GM12878 (cell line): ENCODE data around the gene CKAP5. TPM values are rescaled to one million over a fixed set of nuclear protein-coding genes. Genes with fewer than 3 reads are reported as not detected.

ENCODE experiments used
- ATAC-seq: fragments of 200-7000 bp; cut with Tn5 transposase; 3 replicates; pipeline ENCODE4 v1.9.1; 2020; ENCODE audit warnings: mild to moderate bottlenecking, moderate library complexity
- BruUV-seq: library from RNA; stranded (reverse); fragments of 400-500 nt; replicated peaks from 2 replicates; lab custom pipeline; 2021; lab: Mats Ljungman, UMichigan
- CTCF ChIA-PET: fragments of 300-600 bp; sonication (Branson Sonifier 250); formaldehyde crosslinking; extraction: SDS; loops from one replicate; lab custom pipeline; 2021; ENCODE audit warnings: inconsistent platforms; lab: Yijun Ruan, JAX
- POLR2A ChIA-PET: fragments of 350-600 bp; formaldehyde crosslinking; extraction: SDS; loops from one replicate; lab custom pipeline; 2021; ENCODE audit warnings: inconsistent platforms; lab: Charles Lee
- RAD21 ChIA-PET: fragments of 300-600 bp; sonication (Branson Sonifier 250); formaldehyde crosslinking; loops from one replicate; lab custom pipeline; 2023; ENCODE audit warnings: antibody characterized with exemption; ENCODE audit not compliant: unreplicated experiment; lab: Charles Lee
- SMC1A ChIA-PET: fragments of 300-600 bp; sonication (Branson Sonifier 250); formaldehyde crosslinking; loops from one replicate; lab custom pipeline; 2023; ENCODE audit not compliant: unreplicated experiment, uncharacterized antibody; lab: Charles Lee
- DNase-seq: peaks from one replicate; pipeline ENCODE4 v3.0.0-alpha.2; 2011; ENCODE audit warnings: low read depth, low spot score
- FAIRE-seq: peaks from 3 replicates; lab custom pipeline; 2011; peaks lifted over from hg19 to GRCh38; lab: Jason Lieb, UNC
- H2AFZ ChIP-seq: 2 replicates; pipeline ENCODE4 v1.6.0; 2011; ENCODE audit warnings: low read depth, low read length, control low read depth; ENCODE audit not compliant: control insufficient read depth
- H3K27ac ChIP-seq: 2 replicates; pipeline ENCODE4 v1.5.1; 2011; ENCODE audit warnings: control low read depth; ENCODE audit not compliant: control insufficient read depth, insufficient read depth
- H3K27me3 ChIP-seq, 2 experiments: replicated peaks in 1 of 2; 2 replicates each; pipeline versions ENCODE4 v1.6.0 to v1.6.1; 2011; ENCODE audit warnings: low read length in 1 of 2; ENCODE audit not compliant: control insufficient read depth in 2 of 2, insufficient read depth in 2 of 2
- H3K36me3 ChIP-seq, 2 experiments: 2 replicates each; pipeline ENCODE4 v1.5.1; 2011; ENCODE audit warnings: low read length in 1 of 2; ENCODE audit not compliant: control insufficient read depth in 2 of 2, insufficient read depth in 2 of 2
- H3K4me1 ChIP-seq: 2 replicates; pipeline ENCODE4 v1.6.1; 2011; ENCODE audit warnings: mild to moderate bottlenecking, low read length, moderate library complexity, mixed read lengths; ENCODE audit not compliant: control insufficient read depth, insufficient read depth
- H3K4me2 ChIP-seq: 2 replicates; pipeline ENCODE4 v1.6.0; 2011; ENCODE audit warnings: control low read depth; ENCODE audit not compliant: control insufficient read depth, insufficient read depth
- H3K4me3 ChIP-seq: fragments of 200-600 bp; sonication (generic); 2 replicates; pipeline ENCODE4 v1.5.1; 2016
- H3K79me2 ChIP-seq: 2 replicates; pipeline ENCODE4 v1.6.0; 2011; ENCODE audit warnings: low read length; ENCODE audit not compliant: control insufficient read depth, insufficient read depth
- H3K9ac ChIP-seq: 2 replicates; pipeline ENCODE4 v1.8.0; 2011; ENCODE audit warnings: low read length, control low read depth, mixed read lengths; ENCODE audit not compliant: control insufficient read depth, insufficient read depth
- H3K9me3 ChIP-seq: replicated peaks from 3 replicates; pipeline ENCODE4 v1.5.1; 2011; ENCODE audit warnings: mild to moderate bottlenecking, low read length; ENCODE audit not compliant: control insufficient read depth, insufficient read depth
- H4K20me1 ChIP-seq: 2 replicates; pipeline ENCODE4 v1.6.0; 2011; ENCODE audit not compliant: control insufficient read depth, insufficient read depth
- CBFB ChIP-seq: IDR thresholded peaks from 2 replicates; pipeline ENCODE4 v1.6.1; 2016; ENCODE audit warnings: antibody characterized with exemption, low read depth
- NFXL1 ChIP-seq: fragments of 450-650 bp; IDR thresholded peaks from 2 replicates; pipeline ENCODE4 v1.6.1; 2017; ENCODE audit warnings: antibody characterized with exemption, mild to moderate bottlenecking, borderline replicate concordance
- YBX1 ChIP-seq: fragments of 450-650 bp; IDR thresholded peaks from 2 replicates; pipeline ENCODE4 v1.6.1; 2016; ENCODE audit warnings: antibody characterized with exemption
- ZNF274 ChIP-seq: IDR thresholded peaks from one replicate; pipeline ENCODE4 v1.8.0; 2011; ENCODE audit not compliant: insufficient read length, insufficient read depth
- WGBS: methylation state at CpG from one replicate; pipeline ENCODE4 v1.1.6; 2016; ENCODE audit warnings: low lambda C conversion rate; ENCODE audit not compliant: insufficient replicate concordance, insufficient coverage; ENCODE audit errors: missing lambda C conversion rate; 5-methylcytosine and 5-hydroxymethylcytosine counted together
- in situ Hi-C: fragments of 300-500 bp; cut with MboI; formaldehyde crosslinking; loops from 9 replicates; pipeline ENCODE4 v1.14.3; 2018; ENCODE audit warnings: mixed read lengths
- intact Hi-C: fragments of 100-400 bp; cut with micrococcal nuclease; formaldehyde crosslinking; loops from one replicate; pipeline ENCODE4 v1.14.2; 2022; ENCODE audit not compliant: unreplicated experiment
- polyA plus RNA-seq, 11 experiments: library from polyadenylated mRNA; depleted of rRNA in 4 of 11; unstranded in 6 of 11; stranded (reverse) in 5 of 11; fragments of >200 nt; fragmentation: Nextera tagmentation in 4 of 11; fragmentation: Illumina TruSeq in 1 of 11; extraction: Ambion mirVana in 4 of 11; extraction: Trizol in 1 of 11; gene quantifications; 1 replicate in 1 of 11; 2 replicates in 10 of 11; pipeline versions ENCODE4 v1.2.1 to v1.2.3, GENCODE V29; 2011 to 2016; ENCODE audit warnings: inconsistent platforms in 2 of 11, missing spikeins in 2 of 11, low read depth in 1 of 11
- total RNA-seq, 4 experiments: library from RNA; depleted of rRNA in 3 of 4; stranded (reverse); fragments of >200 nt in 3 of 4; fragmentation: Illumina TruSeq in 1 of 4; extraction: Trizol in 1 of 4; gene quantifications; 2 replicates each; pipeline versions ENCODE4 v1.2.1 to v1.2.3, GENCODE V29; 2013 to 2021
- TF ChIP-seq, protein P1 (sequence below): fragments of 450-650 bp; formaldehyde crosslinking; IDR thresholded peaks from 2 replicates; pipeline ENCODE4 v1.4.0; 2022; ENCODE audit warnings: mild to moderate bottlenecking, moderate library complexity

Gene CKAP5
- total and polyA plus RNA-seq, 10 of the 15 experiments (the other 5 are each of a cell fraction or from before 2014, with no cell fraction given): 20.1 to 161 (median 79.8) TPM

- Histone ChIP-seq H3K4me1 (no peaks in the 10 kb centered on the region), H3K27ac (no peak overlapping the region), H3K27me3 (no peaks in the 10 kb centered on the region), H3K9me3 (no peaks in the 10 kb centered on the region), H4K20me1 (no peaks in the 10 kb centered on the region), H3K9ac (no peak overlapping the region), H3K4me3 (no peak overlapping the region), H2AFZ (no peak overlapping the region), H3K36me3 (no peaks in the 10 kb centered on the region), H3K79me2 (no peaks in the 10 kb centered on the region), H3K4me2 (no peak overlapping the region)
- intact Hi-C loops (no loop called here), in situ Hi-C loops (no loop called here)
- WGBS: 64% methylated on average over 9 of the region's 9 CpGs
- no peak for ATAC-seq
- no peak for DNase-seq
- FAIRE-seq: no peak
- POLR2A ChIA-PET: interaction anchor here (0.7 kb wide), 1 partner anchor 9 kb away, joined by 7 read pairs; no protein-coding TSS in a partner anchor
- SMC1A ChIA-PET: interaction anchor here (1.6 to 5.8 kb wide), 2 partner anchors 251 to 261 kb away, joined by 3 to 44 read pairs; no protein-coding TSS in a partner anchor
- no TSS peak for BruUV-seq
- TF ChIP-seq ZNF274: no peak
- CTCF ChIA-PET: interaction anchor here (0.7 to 4.9 kb wide), 3 partner anchors 261 to 601 kb away, joined by 3 to 63 read pairs (median 4); no protein-coding TSS in a partner anchor
- RAD21 ChIA-PET: interaction anchor here (4.3 kb wide), 1 partner anchor 259 kb away, joined by 29 read pairs; no protein-coding TSS in a partner anchor
Measured at GRCh38 chr11:46892838-46893237, 46.8 kb upstream of the CKAP5 start.

GRCh38 chr11:46892109-46892508 is 46.0 kb upstream of the CKAP5 start:
- DNase-seq (no peak), ATAC-seq (no peak), FAIRE-seq (no peak)
- TF ChIP-seq CBFB (no peak), YBX1 (no peak), NFXL1 (no peak)
- TF ChIP-seq, protein P1, sequence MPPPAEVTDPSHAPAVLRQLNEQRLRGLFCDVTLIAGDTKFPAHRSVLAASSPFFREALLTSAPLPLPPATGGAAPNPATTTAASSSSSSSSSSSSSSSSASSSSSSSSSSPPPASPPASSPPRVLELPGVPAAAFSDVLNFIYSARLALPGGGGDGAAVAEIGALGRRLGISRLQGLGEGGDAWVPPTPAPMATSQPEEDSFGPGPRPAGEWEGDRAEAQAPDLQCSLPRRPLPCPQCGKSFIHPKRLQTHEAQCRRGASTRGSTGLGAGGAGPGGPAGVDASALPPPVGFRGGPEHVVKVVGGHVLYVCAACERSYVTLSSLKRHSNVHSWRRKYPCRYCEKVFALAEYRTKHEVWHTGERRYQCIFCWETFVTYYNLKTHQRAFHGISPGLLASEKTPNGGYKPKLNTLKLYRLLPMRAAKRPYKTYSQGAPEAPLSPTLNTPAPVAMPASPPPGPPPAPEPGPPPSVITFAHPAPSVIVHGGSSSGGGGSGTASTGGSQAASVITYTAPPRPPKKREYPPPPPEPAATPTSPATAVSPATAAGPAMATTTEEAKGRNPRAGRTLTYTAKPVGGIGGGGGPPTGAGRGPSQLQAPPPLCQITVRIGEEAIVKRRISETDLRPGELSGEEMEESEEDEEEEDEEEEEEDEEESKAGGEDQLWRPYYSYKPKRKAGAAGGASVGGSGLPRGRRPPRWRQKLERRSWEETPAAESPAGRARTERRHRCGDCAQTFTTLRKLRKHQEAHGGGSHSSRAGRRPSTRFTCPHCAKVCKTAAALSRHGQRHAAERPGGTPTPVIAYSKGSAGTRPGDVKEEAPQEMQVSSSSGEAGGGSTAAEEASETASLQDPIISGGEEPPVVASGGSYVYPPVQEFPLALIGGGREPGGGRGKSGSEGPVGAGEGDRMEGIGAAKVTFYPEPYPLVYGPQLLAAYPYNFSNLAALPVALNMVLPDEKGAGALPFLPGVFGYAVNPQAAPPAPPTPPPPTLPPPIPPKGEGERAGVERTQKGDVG (CRISPR knock-in tag): no peak
- 2% methylated on average over 2 of the region's 2 CpGs for WGBS
- Histone ChIP-seq H3K79me2 (no peaks in the 10 kb centered on the region), H2AFZ (no peak overlapping the region), H3K9ac (no peak overlapping the region), H4K20me1 (no peaks in the 10 kb centered on the region), H3K27me3 (no peaks in the 10 kb centered on the region), H3K9me3 (no peaks in the 10 kb centered on the region), H3K27ac (no peak overlapping the region), H3K4me3 (no peak overlapping the region), H3K4me2 (no peak overlapping the region), H3K36me3 (no peaks in the 10 kb centered on the region), H3K4me1 (no peaks in the 10 kb centered on the region)
- RAD21 ChIA-PET: interaction anchor here (4.3 kb wide), 1 partner anchor 260 kb away, joined by 29 read pairs; no protein-coding TSS in a partner anchor
- POLR2A ChIA-PET: interaction anchor here (0.5 to 0.7 kb wide), 2 partner anchors 19 to 427 kb away, joined by 3 read pairs; no protein-coding TSS in a partner anchor
- BruUV-seq: no TSS peak
- in situ Hi-C loops (no loop called here), intact Hi-C loops (no loop called here)
- CTCF ChIA-PET: interaction anchor here (0.7 to 4.9 kb wide), 6 partner anchors 27 to 929 kb away, joined by 3 to 63 read pairs (median 3); partner anchors contain the start of gene LRP4
- SMC1A ChIA-PET: interaction anchor here (1.6 to 5.8 kb wide), 2 partner anchors 252 to 261 kb away, joined by 3 to 44 read pairs; no protein-coding TSS in a partner anchor
